ENCODE measurements around the gene NBEA. TPM values are rescaled to one million over a fixed set of nuclear protein-coding genes. Genes with fewer than 3 reads are reported as not detected.
A peak's percentile ranks its signal among the peaks of the same experiment; 100 is the strongest.

NBEA gene
- total and polyA plus RNA-seq, 12 donors, result 3.1 to 19.7 (median 14.2) TPM

DNA sequence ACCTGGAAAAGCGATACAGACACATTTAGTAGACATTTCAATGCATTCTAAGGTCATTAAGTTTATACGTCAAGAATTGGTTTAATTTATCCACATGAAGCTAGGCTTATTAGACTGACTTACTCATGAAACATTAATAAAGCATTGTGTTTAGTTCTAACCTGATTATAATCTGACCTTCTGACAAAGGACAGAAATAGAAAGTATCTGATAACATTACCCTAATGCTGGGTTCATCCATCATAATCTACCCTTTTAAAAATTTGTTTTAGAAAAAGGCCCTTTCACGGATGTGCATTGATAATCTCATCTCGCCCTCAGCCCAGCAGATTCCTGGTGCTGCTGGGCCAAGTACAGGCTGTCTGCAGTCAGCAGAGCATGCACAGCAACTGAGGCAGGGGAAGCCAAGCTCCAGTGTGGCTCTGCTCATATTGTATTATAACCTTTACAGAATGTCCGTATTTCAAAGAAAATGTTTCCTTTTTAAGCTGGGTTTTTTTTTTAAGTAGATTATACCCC lies 676.6 kb downstream of the NBEA start:
- Histone ChIP-seq H3K27me3 (no peaks in the 10 kb centered on the region), H3K4me1 (replicated peaks in 1 of 2) (no peaks in the 10 kb centered on the region), H3K36me3 (replicated peaks in 1 of 2) (no peaks in the 10 kb centered on the region), H3K27ac (no peak overlapping the region), H3K4me3 (no peak overlapping the region), H3K9me3 (replicated peaks in 1 of 3) (no peaks in the 10 kb centered on the region)
- no peak for DNase-seq
- intact Hi-C loops (cut with DNase I), result no loop called here
- 57 to 59% (median 58%) methylated on average over 5 of the region's 5 CpGs for WGBS, 4 donors
- TF ChIP-seq POLR2A (IDR thresholded peaks at IDR 0.05), result no peak
- TF ChIP-seq, protein P1, sequence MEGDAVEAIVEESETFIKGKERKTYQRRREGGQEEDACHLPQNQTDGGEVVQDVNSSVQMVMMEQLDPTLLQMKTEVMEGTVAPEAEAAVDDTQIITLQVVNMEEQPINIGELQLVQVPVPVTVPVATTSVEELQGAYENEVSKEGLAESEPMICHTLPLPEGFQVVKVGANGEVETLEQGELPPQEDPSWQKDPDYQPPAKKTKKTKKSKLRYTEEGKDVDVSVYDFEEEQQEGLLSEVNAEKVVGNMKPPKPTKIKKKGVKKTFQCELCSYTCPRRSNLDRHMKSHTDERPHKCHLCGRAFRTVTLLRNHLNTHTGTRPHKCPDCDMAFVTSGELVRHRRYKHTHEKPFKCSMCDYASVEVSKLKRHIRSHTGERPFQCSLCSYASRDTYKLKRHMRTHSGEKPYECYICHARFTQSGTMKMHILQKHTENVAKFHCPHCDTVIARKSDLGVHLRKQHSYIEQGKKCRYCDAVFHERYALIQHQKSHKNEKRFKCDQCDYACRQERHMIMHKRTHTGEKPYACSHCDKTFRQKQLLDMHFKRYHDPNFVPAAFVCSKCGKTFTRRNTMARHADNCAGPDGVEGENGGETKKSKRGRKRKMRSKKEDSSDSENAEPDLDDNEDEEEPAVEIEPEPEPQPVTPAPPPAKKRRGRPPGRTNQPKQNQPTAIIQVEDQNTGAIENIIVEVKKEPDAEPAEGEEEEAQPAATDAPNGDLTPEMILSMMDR (IDR thresholded peaks at IDR 0.05), result no peak

DNA sequence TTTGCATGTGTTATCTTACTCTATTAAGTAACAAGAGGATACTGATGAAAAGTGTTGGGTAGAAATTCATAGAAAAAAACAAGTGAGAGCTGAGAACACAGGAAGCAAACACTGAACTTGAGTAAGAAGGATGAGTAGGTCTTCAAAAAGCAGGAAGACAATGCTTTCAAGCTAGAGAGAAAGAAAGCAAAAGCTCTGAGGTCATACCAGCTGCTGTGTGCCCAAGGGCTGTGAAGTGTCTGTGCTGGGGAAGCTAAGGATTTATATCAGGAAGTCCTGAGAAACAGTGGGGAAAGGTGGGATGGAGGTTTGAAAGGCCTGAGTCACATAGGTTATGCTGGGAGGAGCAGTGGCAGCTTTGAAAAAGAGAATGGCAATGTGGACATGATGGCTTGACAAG lies 679.9 kb downstream of the NBEA start:
- no peak overlapping the region for H3K4me3 ChIP-seq
- H3K4me1 ChIP-seq (replicated peaks in 1 of 2), result no peaks in the 10 kb centered on the region
- TF ChIP-seq, protein P1 (IDR thresholded peaks at IDR 0.05), result no peak
- TF ChIP-seq POLR2A (IDR thresholded peaks at IDR 0.05), result no peak
- intact Hi-C loops (cut with DNase I), result no loop called here
- DNase-seq, result no peak
- peaks cover 0 to 4% (median 0%) of the 10 kb centered on the region in 3 donors for H3K9me3 ChIP-seq (replicated peaks in 1 of 3)
- no peaks in the 10 kb centered on the region for H3K36me3 ChIP-seq (replicated peaks in 1 of 2)
- H3K27ac ChIP-seq, result no peak overlapping the region
- H3K27me3 ChIP-seq, result no peaks in the 10 kb centered on the region

DNA sequence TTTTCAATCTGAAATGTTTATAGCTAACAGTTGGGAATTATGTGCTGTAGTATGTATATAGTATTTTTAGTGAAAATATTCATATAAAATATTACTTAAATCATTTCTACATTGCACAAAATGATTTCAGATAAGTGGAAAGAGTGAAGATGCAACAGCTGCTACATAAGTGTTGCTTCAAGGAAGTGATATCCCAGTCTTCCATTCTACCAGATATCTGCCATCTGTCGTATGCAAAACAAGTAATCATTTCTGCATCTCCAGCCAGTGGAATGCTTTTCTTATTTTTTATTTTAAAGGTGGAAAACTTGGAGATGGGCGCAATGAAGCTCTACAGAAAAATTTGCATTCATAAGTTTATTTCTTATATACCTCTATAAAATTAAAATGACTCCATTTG lies 687.0 kb downstream of the NBEA start:
- Histone ChIP-seq H3K4me3 (no peak overlapping the region), H3K27ac (no peak overlapping the region), H3K9me3 (replicated peaks in 1 of 3) (peaks cover 0 to 4% (median 0%) of the 10 kb centered on the region in 3 donors), H3K36me3 (replicated peaks in 1 of 2) (no peaks in the 10 kb centered on the region), H3K4me1 (replicated peaks in 1 of 2) (no peaks in the 10 kb centered on the region), H3K27me3 (no peaks in the 10 kb centered on the region)
- WGBS, 4 donors, result 95 to 97% (median 96%) methylated on average over 2 of the region's 2 CpGs
- intact Hi-C loops (cut with DNase I), result no loop called here
- TF ChIP-seq, protein P1 (IDR thresholded peaks at IDR 0.05), result no peak
- TF ChIP-seq POLR2A (IDR thresholded peaks at IDR 0.05), result no peak
- DNase-seq, result no peak

DNA sequence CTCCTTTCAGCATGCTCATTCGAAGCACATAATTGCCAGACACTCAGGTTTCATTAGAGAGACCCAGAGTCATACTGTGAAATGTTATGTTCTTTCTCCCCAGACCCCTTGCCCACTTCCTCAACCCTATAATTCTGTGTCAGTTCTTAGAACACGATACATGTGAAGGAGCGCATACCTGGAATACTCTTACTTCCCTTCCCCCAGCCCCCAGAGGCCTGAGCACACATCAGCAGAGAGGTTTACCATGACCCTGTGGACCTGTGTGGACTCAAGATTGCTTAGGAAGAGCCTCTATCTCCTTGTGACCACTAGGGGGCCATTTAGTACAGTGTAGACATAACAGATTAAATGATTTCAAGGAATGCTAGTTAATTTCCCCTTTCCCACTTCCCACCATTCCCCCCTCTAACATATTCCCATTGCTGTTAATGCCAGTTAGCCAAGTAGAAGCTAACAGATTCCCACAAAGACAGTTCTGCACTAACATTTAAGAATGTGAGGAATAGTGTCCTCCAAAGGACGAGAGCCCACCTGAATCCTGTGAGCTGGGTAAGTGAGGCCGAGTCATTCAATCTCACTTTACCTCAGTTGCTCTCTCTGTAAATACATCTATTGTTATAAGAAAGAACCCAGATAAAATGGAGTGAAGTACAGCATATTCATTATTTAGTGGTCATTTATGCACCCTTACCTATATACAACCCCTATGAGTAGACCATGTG lies 688.6 kb downstream of the NBEA start:
- Histone ChIP-seq H3K9me3 (replicated peaks in 1 of 3) (no peaks in the 10 kb centered on the region), H3K27me3 (no peaks in the 10 kb centered on the region), H3K4me3 (no peak overlapping the region), H3K36me3 (replicated peaks in 1 of 2) (no peaks in the 10 kb centered on the region), H3K27ac (no peak overlapping the region), H3K4me1 (replicated peaks in 1 of 2) (no peaks in the 10 kb centered on the region)
- peak in 2 of 7 donors; percentile 11 to 29 for DNase-seq
- TF ChIP-seq, protein P1 (IDR thresholded peaks at IDR 0.05), result peak in 5 of 6 experiments; percentile 45 to 59 (median 55)
- TF ChIP-seq POLR2A (IDR thresholded peaks at IDR 0.05), result no peak
- intact Hi-C loops (cut with DNase I), result no loop called here
- WGBS, 4 donors, result 81 to 84% (median 83%) methylated on average over 5 of the region's 5 CpGs
